GM12875 (cell line): ENCODE measurements around the gene CACUL1.

Experiments
- H3K4me3 ChIP-seq: one replicate; pipeline ENCODE4 v1.5.1; 2011; ENCODE audit warnings: low read depth, low read length, control low read depth
- CTCF ChIP-seq: IDR thresholded peaks from 2 replicates; pipeline ENCODE4 v1.5.1; 2011; ENCODE audit warnings: low read depth, mild to moderate bottlenecking, control low read depth, inconsistent platforms, low read length, moderate library complexity, borderline replicate concordance; ENCODE audit not compliant: insufficient read depth

The CACUL1 gene

GRCh38 chr10:118768041-118768919 lies 13.5 kb upstream of the CACUL1 start:
- TF ChIP-seq CTCF = no peak

DNA sequence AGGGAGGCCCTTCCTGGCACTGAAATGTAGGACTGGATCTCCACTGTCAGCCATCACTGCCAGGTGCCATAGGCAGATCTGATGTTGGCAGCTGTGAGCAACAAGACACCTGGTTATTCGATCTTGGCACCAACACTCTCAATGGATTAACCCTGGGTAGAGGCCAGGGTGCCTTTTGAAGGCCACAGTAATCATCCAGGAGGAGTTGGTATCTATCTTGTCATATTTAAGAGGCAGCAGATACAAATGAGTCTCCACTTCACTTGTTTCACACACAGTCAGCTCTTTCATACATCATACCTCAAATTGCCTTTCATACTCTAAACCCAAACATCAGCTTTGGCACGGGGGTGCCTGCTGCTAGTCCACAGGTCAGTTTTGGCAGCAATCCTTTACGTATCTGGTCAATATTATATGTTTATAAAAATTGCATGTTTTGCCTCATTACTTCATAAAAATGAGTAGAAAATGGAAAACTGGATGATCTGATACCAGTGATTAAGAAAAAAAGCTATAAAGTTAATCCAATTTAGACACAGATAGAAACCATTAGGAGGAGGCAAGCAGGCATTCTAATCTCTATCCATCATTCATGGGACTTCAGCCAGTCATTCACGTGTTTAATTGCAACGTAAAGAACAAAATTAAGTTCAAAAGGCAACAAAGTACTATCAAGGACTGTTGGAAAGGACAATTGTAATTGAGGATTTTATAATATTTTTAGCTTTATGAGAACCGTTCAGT lies 12.7 kb upstream of the CACUL1 start:
- H3K4me3 ChIP-seq = no peak overlapping the region
- no peak for TF ChIP-seq CTCF

More at GRCh38 chr10:118768041-118768919, 13.5 kb upstream of the CACUL1 start:
- H3K4me3 ChIP-seq = no peak overlapping the region

- H3K4me3 ChIP-seq = no peak overlapping the region
- TF ChIP-seq CTCF = no peak
These were observed 9.4 kb upstream of the CACUL1 start for GRCh38 chr10:118764195-118764594.

GRCh38 chr10:118763202-118763988 lies 8.6 kb upstream of the CACUL1 start:
- no peak for TF ChIP-seq CTCF
- no peak overlapping the region for H3K4me3 ChIP-seq

GRCh38 chr10:118760265-118760664 lies 5.5 kb upstream of the CACUL1 start:
- no peak for TF ChIP-seq CTCF
- no peak overlapping the region for H3K4me3 ChIP-seq

GRCh38 chr10:118758449-118758848 lies 3.7 kb upstream of the CACUL1 start:
- TF ChIP-seq CTCF = no peak
- no peak overlapping the region for H3K4me3 ChIP-seq
